Measurements from ENCODE around the gene FILIP1L.

The FILIP1L gene

DNA sequence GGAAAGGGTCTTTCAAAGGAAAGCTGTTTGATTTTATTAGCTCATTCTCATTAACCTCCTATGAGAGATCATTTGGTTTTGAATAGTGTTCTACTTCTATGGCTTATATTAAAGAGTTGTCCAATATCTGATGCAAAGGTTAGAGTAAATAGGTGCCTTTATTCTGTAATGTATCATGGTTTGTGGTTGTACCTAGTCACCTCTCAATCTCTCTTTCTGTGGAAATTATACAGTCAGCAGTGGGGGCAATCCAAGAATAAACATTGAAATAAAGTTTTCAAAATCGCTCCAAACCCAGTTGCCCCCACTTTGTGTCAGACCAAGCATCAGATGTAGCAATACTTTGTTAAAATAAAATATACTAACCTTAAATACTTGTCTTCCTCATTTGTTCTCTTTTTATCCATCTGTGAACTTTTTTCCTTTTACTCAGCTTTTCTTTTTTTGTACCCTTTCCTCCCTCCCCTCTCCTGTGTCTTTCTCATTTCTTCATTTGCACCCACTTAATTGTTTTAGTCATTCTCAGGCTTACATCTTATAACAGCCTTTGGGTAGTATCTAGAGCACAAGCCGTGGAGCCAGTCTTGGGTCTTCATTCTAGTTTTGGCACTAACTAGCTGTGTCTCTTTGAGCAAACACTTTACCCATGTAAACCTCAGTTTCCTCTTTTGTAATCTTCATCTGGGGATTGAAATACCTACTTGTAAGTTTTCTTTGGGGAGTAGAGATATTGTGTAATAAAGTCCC lies 279.9 kb downstream of the FILIP1L start:
- Histone ChIP-seq H4K20me1 (ENCODE audit: insufficient read depth) (no peaks in the 10 kb centered on the region), H3K4me1 (ENCODE audit: low read depth, poor library complexity, severe bottlenecking) (peaks cover 3% of the 10 kb centered on the region), H3K27ac (no peak overlapping the region), H3K36me3 (ENCODE audit: insufficient read depth) (no peaks in the 10 kb centered on the region), H3K4me3 (IDR thresholded peaks at IDR 0.05; ENCODE audit: insufficient read depth, low read depth, low read length) (no peak overlapping the region), H2AFZ (ENCODE audit: low read depth) (no peak overlapping the region), H3K9ac (no peak overlapping the region), H3K27me3 (ENCODE audit: insufficient read depth, low read depth) (no peaks in the 10 kb centered on the region), H3K4me2 (no peak overlapping the region), H3K79me2 (ENCODE audit: insufficient read depth, low read depth) (peaks cover 26% of the 10 kb centered on the region; the same call in 1 of the 2 replicates)
- TF ChIP-seq, protein P1, sequence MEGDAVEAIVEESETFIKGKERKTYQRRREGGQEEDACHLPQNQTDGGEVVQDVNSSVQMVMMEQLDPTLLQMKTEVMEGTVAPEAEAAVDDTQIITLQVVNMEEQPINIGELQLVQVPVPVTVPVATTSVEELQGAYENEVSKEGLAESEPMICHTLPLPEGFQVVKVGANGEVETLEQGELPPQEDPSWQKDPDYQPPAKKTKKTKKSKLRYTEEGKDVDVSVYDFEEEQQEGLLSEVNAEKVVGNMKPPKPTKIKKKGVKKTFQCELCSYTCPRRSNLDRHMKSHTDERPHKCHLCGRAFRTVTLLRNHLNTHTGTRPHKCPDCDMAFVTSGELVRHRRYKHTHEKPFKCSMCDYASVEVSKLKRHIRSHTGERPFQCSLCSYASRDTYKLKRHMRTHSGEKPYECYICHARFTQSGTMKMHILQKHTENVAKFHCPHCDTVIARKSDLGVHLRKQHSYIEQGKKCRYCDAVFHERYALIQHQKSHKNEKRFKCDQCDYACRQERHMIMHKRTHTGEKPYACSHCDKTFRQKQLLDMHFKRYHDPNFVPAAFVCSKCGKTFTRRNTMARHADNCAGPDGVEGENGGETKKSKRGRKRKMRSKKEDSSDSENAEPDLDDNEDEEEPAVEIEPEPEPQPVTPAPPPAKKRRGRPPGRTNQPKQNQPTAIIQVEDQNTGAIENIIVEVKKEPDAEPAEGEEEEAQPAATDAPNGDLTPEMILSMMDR (conservative IDR thresholded peaks at IDR 0.05; ENCODE audit: low read depth, low read length) = no peak

GRCh38 chr3:99833617-99834205 lies 280.6 kb downstream of the FILIP1L start:
- Histone ChIP-seq H3K27ac (no peak overlapping the region), H2AFZ (ENCODE audit: low read depth) (no peak overlapping the region), H3K27me3 (ENCODE audit: insufficient read depth, low read depth) (no peaks in the 10 kb centered on the region), H3K79me2 (ENCODE audit: insufficient read depth, low read depth) (peaks cover 29% of the 10 kb centered on the region; the same call in 1 of the 2 replicates), H3K4me2 (no peak overlapping the region), H3K9ac (no peak overlapping the region), H3K4me1 (ENCODE audit: low read depth, poor library complexity, severe bottlenecking) (peaks cover 3% of the 10 kb centered on the region), H4K20me1 (ENCODE audit: insufficient read depth) (no peaks in the 10 kb centered on the region), H3K4me3 (IDR thresholded peaks at IDR 0.05; ENCODE audit: insufficient read depth, low read depth, low read length) (no peak overlapping the region), H3K36me3 (ENCODE audit: insufficient read depth) (no peaks in the 10 kb centered on the region)
- TF ChIP-seq, protein P1 (conservative IDR thresholded peaks at IDR 0.05; ENCODE audit: low read depth, low read length) = no peak

GRCh38 chr3:99829844-99830243 lies 284.5 kb downstream of the FILIP1L start:
- H3K79me2 ChIP-seq (ENCODE audit: insufficient read depth, low read depth) = peaks cover 17% of the 10 kb centered on the region; the same call in 1 of the 2 replicates
- no peak overlapping the region for H3K4me3 ChIP-seq (IDR thresholded peaks at IDR 0.05; ENCODE audit: insufficient read depth, low read depth, low read length)
- H3K4me2 ChIP-seq = no peak overlapping the region
- H3K36me3 ChIP-seq (ENCODE audit: insufficient read depth) = no peaks in the 10 kb centered on the region
- TF ChIP-seq, protein P1 (conservative IDR thresholded peaks at IDR 0.05; ENCODE audit: low read depth, low read length) = no peak
- H3K27me3 ChIP-seq (ENCODE audit: insufficient read depth, low read depth) = no peaks in the 10 kb centered on the region
- no peak overlapping the region for H3K27ac ChIP-seq
- peaks cover 3% of the 10 kb centered on the region for H3K4me1 ChIP-seq (ENCODE audit: low read depth, poor library complexity, severe bottlenecking)
- no peaks in the 10 kb centered on the region for H4K20me1 ChIP-seq (ENCODE audit: insufficient read depth)
- no peak overlapping the region for H2AFZ ChIP-seq (ENCODE audit: low read depth)
- H3K9ac ChIP-seq = no peak overlapping the region

- peaks cover 8% of the 10 kb centered on the region for H3K4me1 ChIP-seq (ENCODE audit: low read depth, poor library complexity, severe bottlenecking)
- peaks cover 39% of the 10 kb centered on the region; the same call in 1 of the 2 replicates for H3K79me2 ChIP-seq (ENCODE audit: insufficient read depth, low read depth)
- TF ChIP-seq, protein P1 (conservative IDR thresholded peaks at IDR 0.05; ENCODE audit: low read depth, low read length) = no peak
These were observed 289.2 kb downstream of the FILIP1L start for GRCh38 chr3:99825004-99825640.

More at GRCh38 chr3:99825004-99825640, 289.2 kb downstream of the FILIP1L start:
- Histone ChIP-seq H3K9ac (no peak overlapping the region), H3K4me3 (IDR thresholded peaks at IDR 0.05; ENCODE audit: insufficient read depth, low read depth, low read length) (no peak overlapping the region), H2AFZ (ENCODE audit: low read depth) (no peak overlapping the region), H3K27me3 (ENCODE audit: insufficient read depth, low read depth) (no peaks in the 10 kb centered on the region), H3K36me3 (ENCODE audit: insufficient read depth) (no peaks in the 10 kb centered on the region), H3K27ac (no peak overlapping the region), H3K4me2 (no peak overlapping the region), H4K20me1 (ENCODE audit: insufficient read depth) (0 out of 2 replicates have a peak, but pooled peaks cover 6% of the 10 kb centered on the region)
